ENCODE results near the gene SMCO2. TPM values are rescaled to one million over a fixed set of nuclear protein-coding genes. Genes with fewer than 3 reads are reported as not detected.
A peak's percentile ranks its signal among the peaks of the same experiment; 100 is the strongest.

The SMCO2 gene
- total RNA-seq, 1 donor from 2014 or later = not detected

GRCh38 chr12:27517546-27517945 lies 71.0 kb downstream of the SMCO2 start:
- intact Hi-C loops (cut with DNase I) = no loop called here
- ATAC-seq = no peak
- DNase-seq (ENCODE audit: missing footprints) = no peak

DNA sequence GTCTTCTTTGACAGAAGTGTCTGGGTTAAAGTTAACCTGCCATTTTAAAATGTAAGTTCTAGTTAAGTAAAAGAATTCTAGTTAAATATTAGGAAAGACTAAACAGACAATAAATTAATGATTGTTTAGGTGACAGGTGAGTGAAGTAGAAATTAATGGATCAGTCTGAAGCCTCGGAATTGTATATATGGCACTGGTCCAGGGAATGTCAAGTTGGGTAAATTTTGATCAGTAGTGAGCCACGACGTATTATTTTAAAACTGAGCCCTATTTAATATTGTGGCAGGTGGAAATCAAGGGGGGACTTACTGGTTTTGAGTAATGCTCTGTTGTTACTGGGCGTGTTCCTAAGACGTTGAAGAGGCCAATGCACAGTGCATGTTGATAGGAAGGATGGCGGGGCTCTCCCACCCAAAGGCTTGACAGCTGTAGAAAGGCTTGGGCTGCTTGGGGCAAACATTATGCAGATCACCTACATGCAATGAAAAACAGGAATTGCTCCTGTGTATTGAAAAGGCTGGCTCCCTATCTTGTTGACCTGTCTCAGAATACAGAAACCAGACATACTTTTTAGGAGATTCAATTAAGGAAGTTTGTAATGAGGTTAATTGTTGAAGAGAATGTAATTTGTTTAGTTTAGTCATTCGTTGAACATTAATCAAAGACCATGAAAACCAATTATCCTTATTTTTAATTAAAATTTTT lies 71.6 kb downstream of the SMCO2 start:
- no peak for ATAC-seq
- intact Hi-C loops (cut with DNase I) = no loop called here
- no peak for DNase-seq (ENCODE audit: missing footprints)

- DNase-seq (ENCODE audit: missing footprints) = no peak
- intact Hi-C loops (cut with DNase I) = loop anchor here (5.0 kb wide), 2 partner anchors 71 to 111 kb away; no protein-coding TSS in a partner anchor
- no peak for ATAC-seq
Measured at GRCh38 chr12:27521066-27521465, 74.5 kb downstream of the SMCO2 start.

DNA sequence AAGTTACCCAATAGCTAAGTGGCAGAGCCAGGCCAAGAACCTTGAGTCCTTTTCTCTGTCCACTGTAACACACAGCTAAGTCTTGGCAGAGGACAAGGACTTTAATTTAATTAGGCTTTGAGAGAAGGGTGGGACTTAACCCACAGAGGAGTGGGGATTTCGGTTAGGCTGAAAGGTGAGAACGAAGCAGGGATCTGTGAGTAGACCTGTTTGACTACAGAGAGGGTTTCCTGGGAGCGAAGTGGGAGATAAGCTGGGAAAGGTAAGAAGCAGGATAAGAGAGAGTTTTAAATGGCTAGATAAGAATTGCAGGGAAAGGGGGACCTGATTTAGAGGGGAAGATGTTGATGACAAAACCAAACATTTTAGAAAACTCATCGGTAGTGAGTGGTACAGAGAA lies 75.4 kb downstream of the SMCO2 start:
- ATAC-seq (no peak), DNase-seq (ENCODE audit: missing footprints) (no peak)
- intact Hi-C loops (cut with DNase I) = loop anchor here (5.0 kb wide), 2 partner anchors 70 to 110 kb away; no protein-coding TSS in a partner anchor

GRCh38 chr12:27523305-27523641 lies 76.7 kb downstream of the SMCO2 start:
- no peak for ATAC-seq
- no peak for DNase-seq (ENCODE audit: missing footprints)
- intact Hi-C loops (cut with DNase I) = loop anchor here (5.0 kb wide), 2 partner anchors 69 to 109 kb away; no protein-coding TSS in a partner anchor

DNA sequence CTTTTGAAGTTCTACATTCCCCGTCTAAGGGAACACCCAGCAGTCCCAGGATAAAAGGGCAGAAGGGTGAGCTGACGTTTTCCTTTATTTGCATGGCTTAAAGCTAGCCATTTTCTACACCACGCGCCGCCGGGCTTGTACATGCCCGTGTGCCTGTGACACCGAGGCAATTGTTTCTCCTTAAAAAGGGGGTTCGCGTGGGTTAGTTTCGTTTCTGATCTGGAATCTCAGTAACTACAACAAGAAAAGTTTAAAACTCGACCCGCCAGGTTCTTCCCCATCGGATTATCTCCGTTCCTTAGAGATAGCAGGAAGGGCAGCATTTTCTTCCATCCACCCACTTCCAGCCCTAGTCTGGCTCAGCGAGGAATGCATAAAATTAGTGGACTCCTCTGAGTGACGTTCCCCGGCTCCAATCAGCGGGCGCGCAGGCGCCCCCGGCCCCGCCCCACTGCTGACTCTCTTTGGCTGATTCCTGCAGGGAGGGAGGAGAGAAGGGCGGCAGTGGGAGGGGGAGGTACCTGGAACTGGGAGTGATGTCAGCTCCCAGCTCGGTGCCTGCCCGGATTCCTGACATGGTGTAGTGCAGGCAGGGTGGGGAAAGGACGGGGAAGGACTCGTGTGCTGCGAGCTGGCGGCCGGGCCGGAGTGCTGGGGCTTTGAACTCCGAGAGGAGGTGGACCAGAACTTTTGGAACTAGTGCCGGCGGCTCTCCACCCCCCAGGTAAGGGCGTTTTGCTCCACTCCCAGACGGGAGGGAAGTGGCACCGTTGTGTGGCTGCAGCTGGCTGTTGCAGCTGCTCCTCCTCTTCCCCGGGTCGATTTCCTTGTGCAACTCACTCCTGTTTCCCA lies 77.3 kb downstream of the SMCO2 start, which contains the start of gene PPFIBP1:
Gene PPFIBP1, plus strand, starts transcription at position 565 of the 852 bp plus-strand sequence. CDS start 109,191 bp downstream, outside the sequence.
- ATAC-seq (peak; percentile 97), DNase-seq (ENCODE audit: missing footprints) (peak; percentile 98)
- intact Hi-C loops (cut with DNase I) = loop anchor here (2.0 to 5.0 kb wide), 5 partner anchors 25 to 129 kb away; no protein-coding TSS in a partner anchor

DNA sequence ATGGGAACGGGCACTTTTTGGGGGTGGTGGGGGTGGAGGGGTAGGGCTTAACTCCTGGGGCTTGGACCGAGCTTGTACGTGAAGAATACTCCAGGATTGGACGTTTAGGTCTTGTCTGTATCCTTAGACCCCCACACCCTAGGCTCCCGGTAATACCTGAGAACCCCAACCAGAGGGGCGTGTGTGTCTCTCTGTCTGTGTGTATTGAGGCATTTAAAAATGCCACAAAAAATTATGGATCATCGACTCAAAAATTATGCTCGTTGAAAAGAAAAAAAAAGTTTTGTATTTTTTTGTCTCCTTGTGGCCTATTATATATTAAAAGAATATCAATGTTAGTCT lies 77.9 kb downstream of the SMCO2 start:
- no peak for ATAC-seq
- DNase-seq (ENCODE audit: missing footprints) = no peak
- intact Hi-C loops (cut with DNase I) = loop anchor here (2.0 to 5.0 kb wide), 5 partner anchors 24 to 128 kb away; no protein-coding TSS in a partner anchor

DNA sequence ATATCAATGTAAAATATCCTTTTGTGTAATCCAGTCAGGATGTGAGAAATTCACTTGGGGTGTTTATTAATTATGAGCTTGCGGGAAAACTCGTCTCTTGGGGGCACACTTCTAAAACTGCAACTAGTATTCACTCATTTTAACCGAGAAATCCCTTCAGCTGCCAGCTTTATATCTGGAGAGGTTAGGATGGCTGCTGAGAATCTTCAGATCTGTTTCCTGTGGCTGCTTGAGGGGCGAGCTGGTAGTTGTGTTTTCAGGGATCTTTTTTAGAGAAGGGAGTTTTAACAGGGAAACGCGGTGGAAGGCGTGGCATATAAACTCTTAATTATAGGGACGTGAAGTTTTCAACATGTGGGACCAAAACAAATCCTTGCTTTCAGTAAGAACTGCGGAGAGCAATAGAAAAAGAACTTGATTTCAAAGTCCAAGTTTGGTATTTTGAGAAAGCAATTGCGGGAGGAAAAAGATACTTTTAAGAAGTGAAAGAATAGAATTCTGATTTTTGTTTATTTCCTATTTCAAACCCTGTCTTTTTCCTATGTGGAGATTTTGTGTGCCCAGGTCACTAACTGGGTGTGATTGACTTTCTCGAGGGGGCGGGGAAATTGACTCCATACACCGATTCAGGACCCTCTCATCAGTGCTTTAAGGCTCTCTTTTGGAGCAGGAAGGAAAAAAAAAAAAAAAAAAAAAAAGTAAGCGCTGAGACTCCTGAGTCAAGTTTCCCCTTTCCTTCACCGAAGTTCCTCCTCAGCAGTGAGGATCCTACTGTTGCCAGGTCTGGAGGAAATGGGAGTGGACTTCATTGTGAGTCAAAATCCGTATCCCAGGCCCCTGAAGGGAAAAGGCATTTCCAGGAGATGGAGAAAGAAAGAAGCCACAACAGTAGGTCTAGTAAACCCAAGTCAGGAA lies 78.6 kb downstream of the SMCO2 start:
- ATAC-seq = no peak
- intact Hi-C loops (cut with DNase I) = loop anchor here (2.0 to 5.0 kb wide), 6 partner anchors 24 to 128 kb away; no protein-coding TSS in a partner anchor
- DNase-seq (ENCODE audit: missing footprints) = no peak

GRCh38 chr12:27527512-27527911 lies 81.0 kb downstream of the SMCO2 start:
- no peak for DNase-seq (ENCODE audit: missing footprints)
- intact Hi-C loops (cut with DNase I) = loop anchor here (5.0 kb wide), 1 partner anchor 35 kb away; no protein-coding TSS in a partner anchor
- ATAC-seq = no peak

DNA sequence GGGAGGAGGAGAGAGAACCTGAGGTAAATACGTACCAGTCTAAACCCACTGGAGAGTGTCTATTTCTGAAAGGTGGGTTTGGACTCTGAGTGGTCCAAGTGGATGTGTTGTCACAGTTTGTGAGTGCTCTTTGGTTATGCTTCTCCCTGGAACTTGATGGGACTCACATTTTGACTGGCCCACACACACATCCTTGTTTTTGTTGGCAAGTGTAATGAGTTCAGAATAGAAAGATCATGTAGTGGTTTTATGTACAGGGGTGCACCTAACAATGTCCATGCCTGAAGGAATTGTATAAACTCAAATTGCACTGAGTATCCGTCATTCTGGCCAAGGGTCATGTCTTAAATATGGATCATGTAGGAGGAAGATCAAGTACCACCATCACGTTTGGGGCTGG lies 82.3 kb downstream of the SMCO2 start:
- intact Hi-C loops (cut with DNase I) = loop anchor here (5.0 kb wide), 1 partner anchor 34 kb away; no protein-coding TSS in a partner anchor

DNA sequence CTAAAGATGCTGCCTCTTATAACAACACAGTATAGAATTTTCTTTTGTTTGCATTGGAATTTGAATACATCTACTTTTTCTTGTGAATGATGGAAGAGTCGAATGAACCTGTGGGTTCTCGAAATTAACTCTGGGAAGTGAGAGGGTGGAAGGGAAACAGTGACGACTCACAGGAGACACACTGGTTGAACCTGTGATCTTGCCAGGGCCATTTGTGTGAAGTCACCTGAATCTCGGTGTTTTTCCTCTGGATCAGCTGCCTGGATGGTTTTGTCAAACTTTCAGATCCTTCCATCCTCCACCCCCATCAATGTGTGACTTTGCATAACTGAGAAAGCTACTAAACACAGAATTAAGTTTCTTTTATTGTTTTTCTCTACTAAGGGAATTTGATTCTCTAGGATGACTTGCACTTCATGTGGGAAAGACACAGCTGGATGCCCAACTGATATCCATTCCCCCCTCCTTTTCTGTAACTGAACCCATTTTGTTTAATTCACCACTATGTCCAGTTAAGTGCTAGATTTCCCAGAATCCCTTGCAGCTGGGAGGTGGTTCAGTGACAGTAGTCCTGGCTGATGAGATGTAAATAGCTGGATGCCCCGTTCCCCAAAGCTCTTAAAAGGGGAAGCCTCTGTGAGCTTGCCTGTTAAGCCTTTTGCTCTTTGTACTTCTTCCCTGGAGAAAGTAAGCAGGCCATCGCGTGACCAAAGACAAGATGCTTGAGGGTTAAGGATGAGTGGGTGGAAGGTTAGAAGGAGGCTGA lies 83.8 kb downstream of the SMCO2 start:
- no peak for DNase-seq (ENCODE audit: missing footprints)
- intact Hi-C loops (cut with DNase I) = no loop called here
- ATAC-seq = no peak

More for the DNA sequence above, 82.3 kb downstream of the SMCO2 start:
- no peak for ATAC-seq
- DNase-seq (ENCODE audit: missing footprints) = no peak

GRCh38 chr12:27531896-27532295 lies 85.4 kb downstream of the SMCO2 start:
- intact Hi-C loops (cut with DNase I) = no loop called here
- DNase-seq (ENCODE audit: missing footprints) = no peak
- ATAC-seq = peak; percentile 20

DNA sequence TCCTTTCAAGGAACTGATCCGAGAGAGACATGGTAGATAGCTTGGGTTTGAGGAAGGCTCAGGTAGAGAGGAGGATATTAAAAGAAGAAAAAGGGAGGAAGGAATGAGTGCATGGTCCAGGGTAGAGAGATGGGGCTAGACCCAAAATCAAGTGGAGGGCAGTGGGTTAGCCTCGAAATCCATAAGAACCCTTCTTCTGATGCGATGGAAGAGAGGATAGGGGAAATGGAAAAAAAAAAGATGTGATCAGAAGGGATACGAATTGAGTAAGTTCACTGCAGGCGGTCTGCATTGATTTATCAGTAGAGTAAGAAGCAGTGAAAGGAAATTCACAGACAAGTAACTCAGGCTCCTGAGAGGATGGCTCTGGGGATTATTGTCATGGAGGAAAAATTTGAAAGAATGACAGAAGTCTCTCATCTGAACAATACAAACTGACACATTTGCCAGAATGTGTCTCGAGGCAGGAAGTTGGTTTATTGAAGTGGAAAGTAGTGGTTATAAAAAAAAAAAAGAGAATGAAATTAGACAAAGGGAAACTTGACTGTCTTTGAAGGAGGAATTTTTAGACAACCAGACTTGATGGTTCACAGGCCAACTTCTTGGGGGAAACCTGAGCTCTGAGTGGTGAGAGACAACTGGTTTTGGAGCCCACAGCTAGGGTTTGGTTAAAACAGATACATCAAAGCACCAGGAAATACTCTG lies 87.7 kb downstream of the SMCO2 start:
- DNase-seq (ENCODE audit: missing footprints) (no peak), ATAC-seq (no peak)
- intact Hi-C loops (cut with DNase I) = no loop called here

DNA sequence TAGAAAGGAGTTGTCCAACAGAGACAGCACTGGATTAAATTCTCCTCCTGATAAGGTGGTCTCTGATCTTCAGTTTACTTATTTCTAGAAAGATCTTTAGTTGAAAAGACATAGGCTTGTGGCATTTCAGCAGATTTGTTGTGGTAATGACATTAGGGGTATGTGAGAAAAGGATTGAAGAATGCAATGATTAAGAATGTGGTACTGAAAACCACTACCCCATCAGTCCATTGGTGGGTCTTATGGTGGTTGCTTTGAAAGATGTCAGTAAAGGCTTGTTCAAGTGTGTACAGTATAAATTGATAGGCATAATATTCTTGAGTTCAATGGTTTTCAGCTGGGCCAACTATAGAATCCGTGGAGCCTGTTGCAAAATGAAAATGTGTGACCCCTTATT lies 88.2 kb downstream of the SMCO2 start:
- DNase-seq (ENCODE audit: missing footprints) (no peak), ATAC-seq (no peak)
- intact Hi-C loops (cut with DNase I) = no loop called here

- intact Hi-C loops (cut with DNase I) = no loop called here
- ATAC-seq (no peak), DNase-seq (ENCODE audit: missing footprints) (no peak)
Measured at GRCh38 chr12:27535318-27535717, 88.8 kb downstream of the SMCO2 start.

GRCh38 chr12:27537855-27538675 lies 91.5 kb downstream of the SMCO2 start:
- ATAC-seq (peak; percentile 56), DNase-seq (ENCODE audit: missing footprints) (no peak)
- intact Hi-C loops (cut with DNase I) = loop anchor here (2.0 kb wide), 1 partner anchor 17 kb away; no protein-coding TSS in a partner anchor

All from Right ventricle myocardium inferior (tissue), 1 donor.